ENCODE data around the gene GDA.

DNA sequence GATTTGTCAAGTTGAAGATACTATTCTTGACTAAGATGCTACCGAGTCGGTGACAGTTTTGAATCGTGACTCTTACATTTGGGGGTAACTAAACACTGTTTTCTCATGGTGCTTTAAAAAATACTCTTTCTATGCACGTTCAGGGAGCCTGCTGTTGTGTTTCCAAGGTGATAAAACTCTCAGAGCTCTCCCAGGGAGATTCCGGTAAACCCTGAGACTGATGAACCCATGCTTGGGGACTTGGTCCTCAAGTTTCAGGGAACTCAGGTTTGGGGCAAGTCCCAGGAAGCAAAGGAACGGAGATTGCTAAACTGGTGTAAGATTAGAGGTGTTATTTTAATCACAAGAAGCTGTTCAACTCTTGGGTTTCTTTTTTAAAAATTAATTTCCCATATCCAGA, 1.4 kb downstream of the GDA start:
- TF ChIP-seq, protein P1, sequence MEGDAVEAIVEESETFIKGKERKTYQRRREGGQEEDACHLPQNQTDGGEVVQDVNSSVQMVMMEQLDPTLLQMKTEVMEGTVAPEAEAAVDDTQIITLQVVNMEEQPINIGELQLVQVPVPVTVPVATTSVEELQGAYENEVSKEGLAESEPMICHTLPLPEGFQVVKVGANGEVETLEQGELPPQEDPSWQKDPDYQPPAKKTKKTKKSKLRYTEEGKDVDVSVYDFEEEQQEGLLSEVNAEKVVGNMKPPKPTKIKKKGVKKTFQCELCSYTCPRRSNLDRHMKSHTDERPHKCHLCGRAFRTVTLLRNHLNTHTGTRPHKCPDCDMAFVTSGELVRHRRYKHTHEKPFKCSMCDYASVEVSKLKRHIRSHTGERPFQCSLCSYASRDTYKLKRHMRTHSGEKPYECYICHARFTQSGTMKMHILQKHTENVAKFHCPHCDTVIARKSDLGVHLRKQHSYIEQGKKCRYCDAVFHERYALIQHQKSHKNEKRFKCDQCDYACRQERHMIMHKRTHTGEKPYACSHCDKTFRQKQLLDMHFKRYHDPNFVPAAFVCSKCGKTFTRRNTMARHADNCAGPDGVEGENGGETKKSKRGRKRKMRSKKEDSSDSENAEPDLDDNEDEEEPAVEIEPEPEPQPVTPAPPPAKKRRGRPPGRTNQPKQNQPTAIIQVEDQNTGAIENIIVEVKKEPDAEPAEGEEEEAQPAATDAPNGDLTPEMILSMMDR (IDR thresholded peaks at IDR 0.05 in 8 of 11, conservative IDR thresholded peaks at IDR 0.05 in 3 of 11) = no peak
- TF ChIP-seq POLR2A (IDR thresholded peaks at IDR 0.05) = no peak
